K562 (cell line): ENCODE data around the gene RIPK3. TPM values are rescaled to one million over a fixed set of nuclear protein-coding genes. Genes with fewer than 3 reads are reported as not detected.
A peak's percentile ranks its signal among the peaks of the same experiment; 100 is the strongest.

Experiments
- C11orf30 ChIP-seq: fragments of 450-650 bp; IDR thresholded peaks from 2 replicates; pipeline ENCODE4 v1.6.1; 2016; ENCODE audit warnings: low read depth, mild to moderate bottlenecking
- CXXC5 ChIP-seq: fragments of 250-450 bp; sonication (Bioruptor Pico); IDR thresholded peaks from 2 replicates; pipeline ENCODE4 v1.8.0; 2022; ENCODE audit warnings: inconsistent platforms, mild to moderate bottlenecking, moderate library complexity
- FOSL1 ChIP-seq: fragments of 200-800 bp; sonication (Bioruptor generic); conservative IDR thresholded peaks from 2 replicates; pipeline ENCODE4 v1.6.1; 2016; ENCODE audit warnings: missing genetic modification characterization, missing compliant biosample characterization
- HDAC3 ChIP-seq: fragments of 450-650 bp; IDR thresholded peaks from 2 replicates; pipeline ENCODE4 v1.6.1; 2018; ENCODE audit warnings: borderline replicate concordance, mild to moderate bottlenecking, moderate library complexity; ENCODE audit not compliant: partially characterized antibody
- NFIX ChIP-seq: fragments of 250-450 bp; sonication (Bioruptor Pico); IDR thresholded peaks from 2 replicates; pipeline ENCODE4 v1.4.0; 2020; ENCODE audit warnings: low read depth, mild to moderate bottlenecking, moderate library complexity
- PHF8 ChIP-seq: fragments of 200-600 bp; sonication (generic); IDR thresholded peaks from 2 replicates; pipeline ENCODE4 v1.6.1; 2012; ENCODE audit warnings: mixed run types, mild to moderate bottlenecking, inconsistent platforms, low read length, moderate library complexity, borderline replicate concordance
- SOX6 ChIP-seq: fragments of 450-650 bp; IDR thresholded peaks from 2 replicates; pipeline ENCODE4 v1.6.1; 2014; ENCODE audit warnings: mild to moderate bottlenecking
- TGIF2 ChIP-seq: sonication (generic); formaldehyde crosslinking; IDR thresholded peaks from 2 replicates; pipeline ENCODE4 v1.8.1; 2022; ENCODE audit warnings: mild to moderate bottlenecking, missing genetic modification reagents, moderate library complexity
- U2AF2 ChIP-seq: fragments of 200-400 bp; formaldehyde crosslinking; optimal IDR thresholded peaks from 2 replicates; pipeline ENCODE3; 2017; ENCODE audit warnings: low read depth, mild to moderate bottlenecking, low read length
- ZNF384 ChIP-seq: IDR thresholded peaks from 2 replicates; pipeline ENCODE4 v1.6.1; 2012; ENCODE audit warnings: low read depth, low read length, improper control_type of control experiment
- ZNF445 ChIP-seq: fragments of 250-450 bp; sonication (Bioruptor Pico); IDR thresholded peaks from 2 replicates; pipeline ENCODE4 v1.4.0; 2020; ENCODE audit warnings: low read depth, mild to moderate bottlenecking, moderate library complexity
- polyA plus RNA-seq, 8 experiments: library from polyadenylated mRNA; depleted of rRNA in 4 of 8; stranded (reverse) in 5 of 8; unstranded in 3 of 8; fragments of >200 nt; fragmentation: Nextera tagmentation in 2 of 8; fragmentation: Illumina TruSeq in 1 of 8; extraction: Ambion mirVana in 2 of 8; extraction: Trizol in 1 of 8; gene quantifications; 2 replicates each; pipeline versions ENCODE4 v1.2.1 to v1.2.3, GENCODE V29; 2011 to 2014; ENCODE audit warnings: inconsistent platforms in 1 of 8, missing spikeins in 1 of 8
- total RNA-seq, 7 experiments: library from RNA; depleted of rRNA in 6 of 7; stranded (reverse); fragments of >200 nt in 6 of 7; fragmentation: Illumina TruSeq in 2 of 7; extraction: Trizol in 2 of 7; gene quantifications; 2 replicates each; pipeline versions ENCODE4 v1.2.1 to v1.2.3, GENCODE V29; 2011 to 2021; ENCODE audit warnings: low replicate concordance in 1 of 7
- TF ChIP-seq, protein P1 (sequence below): fragments of 450-650 bp; IDR thresholded peaks from 2 replicates; pipeline ENCODE4 v1.6.1; 2018; ENCODE audit not compliant: partially characterized antibody
- TF ChIP-seq, protein P2 (sequence below), 2 experiments: fragments of 450-650 bp; conservative IDR thresholded peaks; 2 replicates each; pipeline ENCODE4 v1.6.1; 2017; ENCODE audit warnings: mild to moderate bottlenecking in 2 of 2, moderate library complexity in 2 of 2
- TF ChIP-seq, protein P3 (sequence below): sonication (generic); formaldehyde crosslinking; IDR thresholded peaks from 2 replicates; pipeline ENCODE4 v1.8.0; 2022; ENCODE audit warnings: missing genetic modification reagents, mild to moderate bottlenecking, moderate library complexity, borderline replicate concordance

The RIPK3 gene
- total and polyA plus RNA-seq, 9 of the 15 experiments (the other 6 are each of a cell fraction or from before 2014, with no cell fraction given), result 0.03 to 0.43 (median 0.28) TPM; not detected in 3

DNA sequence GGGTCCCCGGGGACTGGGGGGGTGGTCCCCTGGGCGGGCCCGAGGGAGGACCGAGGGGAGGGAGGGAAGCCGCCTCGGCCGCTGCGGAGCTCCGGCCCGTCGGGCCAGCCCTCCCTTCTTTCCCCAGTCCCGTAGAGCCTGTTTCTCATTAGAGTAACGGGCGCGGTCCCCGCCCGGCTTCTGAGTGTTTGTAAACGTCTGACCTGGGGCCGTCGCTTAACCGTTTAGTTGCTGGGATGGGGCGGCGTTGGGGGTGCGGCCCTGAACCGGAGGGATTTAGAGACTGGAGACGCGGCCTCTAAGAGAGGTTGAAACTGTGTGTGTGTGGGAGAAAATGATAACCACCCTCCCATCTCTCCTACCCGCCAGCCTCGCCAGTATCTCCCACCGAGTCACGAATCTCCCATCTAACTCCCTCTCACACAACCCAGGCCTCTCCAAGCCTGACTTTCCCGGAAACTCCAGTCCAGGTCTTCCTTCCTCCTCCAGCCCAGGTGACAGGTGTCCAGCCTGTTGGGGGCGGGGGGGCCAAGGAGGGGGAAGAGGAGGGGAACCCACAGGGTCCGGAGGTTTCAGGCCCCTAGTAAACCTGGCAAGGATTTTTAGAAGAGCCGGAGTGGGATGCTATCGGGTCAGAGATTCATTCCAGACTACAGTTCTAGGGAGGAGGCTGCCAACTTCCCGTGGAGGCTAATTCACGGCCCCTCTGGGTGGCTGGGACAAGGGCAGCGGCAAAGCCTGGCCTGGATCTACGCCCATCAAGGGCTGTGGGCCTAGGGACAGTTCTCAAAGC is 27.1 kb upstream of the RIPK3 start (continued):
- TF ChIP-seq C11orf30 (no peak), PHF8 (peak; percentile 40; the same call in 1 of the 2 replicates), CXXC5 (CRISPR knock-in tag) (peak; percentile 30; the same call in 1 of the 2 replicates), FOSL1 (tag) (no peak), SOX6 (no peak), U2AF2 (no peak), NFIX (no peak), HDAC3 (peak; percentile 32), TGIF2 (CRISPR knock-in tag) (no peak), ZNF445 (CRISPR knock-in tag) (no peak), ZNF384 (peak; percentile 12; the same call in 1 of the 2 replicates)
- TF ChIP-seq, protein P1, sequence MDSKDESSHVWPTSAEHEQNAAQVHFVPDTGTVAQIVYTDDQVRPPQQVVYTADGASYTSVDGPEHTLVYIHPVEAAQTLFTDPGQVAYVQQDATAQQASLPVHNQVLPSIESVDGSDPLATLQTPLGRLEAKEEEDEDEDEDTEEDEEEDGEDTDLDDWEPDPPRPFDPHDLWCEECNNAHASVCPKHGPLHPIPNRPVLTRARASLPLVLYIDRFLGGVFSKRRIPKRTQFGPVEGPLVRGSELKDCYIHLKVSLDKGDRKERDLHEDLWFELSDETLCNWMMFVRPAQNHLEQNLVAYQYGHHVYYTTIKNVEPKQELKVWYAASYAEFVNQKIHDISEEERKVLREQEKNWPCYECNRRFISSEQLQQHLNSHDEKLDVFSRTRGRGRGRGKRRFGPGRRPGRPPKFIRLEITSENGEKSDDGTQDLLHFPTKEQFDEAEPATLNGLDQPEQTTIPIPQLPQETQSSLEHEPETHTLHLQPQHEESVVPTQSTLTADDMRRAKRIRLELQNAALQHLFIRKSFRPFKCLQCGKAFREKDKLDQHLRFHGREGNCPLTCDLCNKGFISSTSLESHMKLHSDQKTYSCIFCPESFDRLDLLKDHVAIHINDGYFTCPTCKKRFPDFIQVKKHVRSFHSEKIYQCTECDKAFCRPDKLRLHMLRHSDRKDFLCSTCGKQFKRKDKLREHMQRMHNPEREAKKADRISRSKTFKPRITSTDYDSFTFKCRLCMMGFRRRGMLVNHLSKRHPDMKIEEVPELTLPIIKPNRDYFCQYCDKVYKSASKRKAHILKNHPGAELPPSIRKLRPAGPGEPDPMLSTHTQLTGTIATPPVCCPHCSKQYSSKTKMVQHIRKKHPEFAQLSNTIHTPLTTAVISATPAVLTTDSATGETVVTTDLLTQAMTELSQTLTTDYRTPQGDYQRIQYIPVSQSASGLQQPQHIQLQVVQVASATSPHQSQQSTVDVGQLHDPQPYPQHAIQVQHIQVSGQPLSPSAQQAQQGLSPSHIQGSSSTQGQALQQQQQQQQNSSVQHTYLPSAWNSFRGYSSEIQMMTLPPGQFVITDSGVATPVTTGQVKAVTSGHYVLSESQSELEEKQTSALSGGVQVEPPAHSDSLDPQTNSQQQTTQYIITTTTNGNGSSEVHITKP, result peak; percentile 3
- TF ChIP-seq, protein P2, sequence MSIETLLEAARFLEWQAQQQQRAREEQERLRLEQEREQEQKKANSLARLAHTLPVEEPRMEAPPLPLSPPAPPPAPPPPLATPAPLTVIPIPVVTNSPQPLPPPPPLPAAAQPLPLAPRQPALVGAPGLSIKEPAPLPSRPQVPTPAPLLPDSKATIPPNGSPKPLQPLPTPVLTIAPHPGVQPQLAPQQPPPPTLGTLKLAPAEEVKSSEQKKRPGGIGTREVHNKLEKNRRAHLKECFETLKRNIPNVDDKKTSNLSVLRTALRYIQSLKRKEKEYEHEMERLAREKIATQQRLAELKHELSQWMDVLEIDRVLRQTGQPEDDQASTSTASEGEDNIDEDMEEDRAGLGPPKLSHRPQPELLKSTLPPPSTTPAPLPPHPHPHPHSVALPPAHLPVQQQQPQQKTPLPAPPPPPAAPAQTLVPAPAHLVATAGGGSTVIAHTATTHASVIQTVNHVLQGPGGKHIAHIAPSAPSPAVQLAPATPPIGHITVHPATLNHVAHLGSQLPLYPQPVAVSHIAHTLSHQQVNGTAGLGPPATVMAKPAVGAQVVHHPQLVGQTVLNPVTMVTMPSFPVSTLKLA (conservative IDR thresholded peaks at IDR 0.05), result peak in 1 of 2 experiments; percentile 36; a peak in 1 of 4 replicates
- TF ChIP-seq, protein P3, sequence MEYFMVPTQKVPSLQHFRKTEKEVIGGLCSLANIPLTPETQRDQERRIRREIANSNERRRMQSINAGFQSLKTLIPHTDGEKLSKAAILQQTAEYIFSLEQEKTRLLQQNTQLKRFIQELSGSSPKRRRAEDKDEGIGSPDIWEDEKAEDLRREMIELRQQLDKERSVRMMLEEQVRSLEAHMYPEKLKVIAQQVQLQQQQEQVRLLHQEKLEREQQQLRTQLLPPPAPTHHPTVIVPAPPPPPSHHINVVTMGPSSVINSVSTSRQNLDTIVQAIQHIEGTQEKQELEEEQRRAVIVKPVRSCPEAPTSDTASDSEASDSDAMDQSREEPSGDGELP (CRISPR knock-in tag), result peak; percentile 66; the same call in 1 of the 2 replicates
